Measurements from ENCODE around the gene ADAMTS10. TPM values are rescaled to one million over a fixed set of nuclear protein-coding genes. Genes with fewer than 3 reads are reported as not detected.

Gene ADAMTS10
- total and polyA plus RNA-seq, 10 of the 15 experiments (the other 5 are each of a cell fraction or from before 2014, with no cell fraction given): 0.01 to 2.5 (median 0.42) TPM; not detected in 3

GRCh38 chr19:8585894-8586750, 24.4 kb downstream of the ADAMTS10 start (continued):
- TF ChIP-seq ZBTB11 (CRISPR knock-in tag; IDR thresholded peaks at IDR 0.05): no peak
- TF ChIP-seq CBX5 (IDR thresholded peaks at IDR 0.05; ENCODE audit: low read depth): no peak
- TF ChIP-seq RAD21 (IDR thresholded peaks at IDR 0.05; ENCODE audit: insufficient read depth, low read depth, low read length): peak; percentile 52
- peak; percentile 55; the same call in 1 of the 2 replicates for TF ChIP-seq NFXL1 (IDR thresholded peaks at IDR 0.05; ENCODE audit: borderline replicate concordance)
- no peak for TF ChIP-seq LARP7 (IDR thresholded peaks at IDR 0.05)
- TF ChIP-seq SMC3 (IDR thresholded peaks at IDR 0.05; ENCODE audit: borderline replicate concordance, low read length): no peak; the same call in 1 of the 2 replicates
- TF ChIP-seq IRF5 (IDR thresholded peaks at IDR 0.05; ENCODE audit: borderline replicate concordance): no peak
- TF ChIP-seq ZNF384 (IDR thresholded peaks at IDR 0.05; ENCODE audit: borderline replicate concordance, low read depth, low read length): no peak
- TF ChIP-seq NFYA (IDR thresholded peaks at IDR 0.05; ENCODE audit: borderline replicate concordance, low read depth, low read length): no peak
- TF ChIP-seq MEF2B (IDR thresholded peaks at IDR 0.05; ENCODE audit: partially characterized antibody, poor library complexity, severe bottlenecking): no peak
- TF ChIP-seq CTCF (IDR thresholded peaks at IDR 0.05 in 2 of 3, conservative IDR thresholded peaks at IDR 0.05 in 1 of 3; ENCODE audit: control insufficient read depth in 2 of 3, extremely low read depth in 1 of 3, insufficient read depth in 1 of 3, low read depth in 3 of 3, low read length in 3 of 3): peak; percentile 36 to 59 (median 43)
- no peak for TF ChIP-seq MXI1 (IDR thresholded peaks at IDR 0.05; ENCODE audit: low read depth, low read length)
- TF ChIP-seq SMARCA5 (IDR thresholded peaks at IDR 0.05): no peak
- no peak for TF ChIP-seq HCFC1 (IDR thresholded peaks at IDR 0.05; ENCODE audit: low read length)
